Measurements from ENCODE around the gene DSCAML1.
"Not testable (repeated sequence)": the region's sequence is repeated elsewhere in the genome, so short reads cannot be mapped to it uniquely, and the experiment has no call there.

Gene DSCAML1

DNA sequence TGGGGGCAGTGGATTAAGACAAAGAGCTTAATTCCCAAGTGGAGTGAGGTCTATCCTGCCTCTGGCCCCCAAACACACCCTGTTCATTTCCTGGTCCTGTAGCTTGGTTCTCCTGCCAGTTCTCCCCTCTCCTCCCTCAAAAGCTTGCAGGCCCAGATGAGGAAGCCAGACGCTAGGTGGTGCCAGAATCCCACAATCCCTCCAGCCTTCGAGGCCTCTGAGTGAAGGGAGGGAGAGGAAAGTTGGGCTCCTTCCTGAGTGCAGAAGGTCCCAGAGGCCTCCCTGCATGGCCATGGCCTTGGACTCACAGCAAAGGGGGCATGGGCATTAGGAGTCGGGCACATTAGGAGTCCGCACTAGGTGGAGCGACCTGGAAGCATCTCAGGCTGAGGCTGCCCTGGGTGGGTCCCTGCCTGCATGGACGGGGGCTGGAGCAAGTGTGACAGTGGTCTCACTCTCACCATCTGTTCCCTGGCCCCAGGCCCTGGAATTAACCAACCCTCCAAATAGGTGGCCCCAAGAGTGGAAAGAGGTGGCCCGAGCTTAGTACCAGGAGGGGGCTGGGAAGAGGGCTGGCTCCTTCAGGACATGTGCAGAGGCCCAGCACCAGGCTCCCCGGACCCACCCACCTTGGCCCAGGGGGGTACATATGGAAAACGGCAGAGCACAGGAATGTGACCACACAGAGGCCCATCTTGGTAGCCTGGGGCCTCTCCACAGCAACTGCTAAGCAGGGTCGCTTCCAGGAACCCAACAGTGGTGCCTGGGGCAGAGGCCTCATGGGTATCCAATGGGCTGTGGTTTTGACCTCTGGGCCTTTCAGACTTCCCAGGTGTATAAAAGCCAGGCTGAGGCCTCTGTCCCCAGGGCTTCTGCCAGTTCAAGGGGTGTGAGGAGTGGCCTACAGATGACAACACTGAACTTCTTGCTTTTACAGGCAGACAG is 22.4 kb upstream of the DSCAML1 start:
- DNase-seq, result peak; percentile 69

DNA sequence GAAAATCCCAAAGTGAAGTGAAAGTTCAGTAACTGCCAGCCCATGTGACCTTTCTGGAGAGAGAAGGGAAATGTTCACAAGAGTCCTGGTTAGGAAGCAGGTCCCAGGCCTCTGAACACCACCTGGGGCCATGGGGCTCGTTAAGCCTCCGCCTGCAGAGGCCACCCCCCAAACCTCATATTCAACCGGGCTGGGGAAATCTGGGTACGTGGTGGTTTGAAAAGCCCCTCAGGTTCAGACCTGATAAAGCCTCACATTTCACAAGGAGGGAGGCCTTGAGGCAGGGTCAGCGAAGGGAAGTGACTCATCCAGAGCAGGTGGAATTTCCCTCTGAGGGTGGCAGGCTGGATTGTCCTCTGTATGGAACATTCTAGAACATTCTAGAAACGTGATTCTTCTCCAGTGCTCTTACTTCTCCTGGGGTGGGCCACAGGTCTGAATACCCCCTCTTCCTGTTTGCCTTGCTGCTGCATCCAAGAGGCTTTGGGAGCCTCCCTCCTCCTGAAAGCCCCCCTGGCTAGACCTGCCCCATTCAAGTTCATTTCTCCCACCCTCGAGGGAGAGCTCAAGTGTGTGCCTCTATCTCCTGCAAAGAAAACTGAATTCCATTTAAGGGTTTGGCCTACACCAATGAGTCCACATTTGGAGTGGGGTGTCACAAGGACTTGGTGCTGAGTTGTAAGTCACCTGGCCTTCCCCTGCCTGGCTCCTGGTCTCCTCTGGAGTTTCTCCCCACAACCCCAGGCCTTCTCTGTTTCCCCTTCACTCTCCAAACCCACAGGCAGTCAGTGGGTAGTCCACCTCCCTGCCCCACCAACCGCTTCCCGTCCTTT is 21.2 kb upstream of the DSCAML1 start:
- peak; percentile 16 for DNase-seq

DNA sequence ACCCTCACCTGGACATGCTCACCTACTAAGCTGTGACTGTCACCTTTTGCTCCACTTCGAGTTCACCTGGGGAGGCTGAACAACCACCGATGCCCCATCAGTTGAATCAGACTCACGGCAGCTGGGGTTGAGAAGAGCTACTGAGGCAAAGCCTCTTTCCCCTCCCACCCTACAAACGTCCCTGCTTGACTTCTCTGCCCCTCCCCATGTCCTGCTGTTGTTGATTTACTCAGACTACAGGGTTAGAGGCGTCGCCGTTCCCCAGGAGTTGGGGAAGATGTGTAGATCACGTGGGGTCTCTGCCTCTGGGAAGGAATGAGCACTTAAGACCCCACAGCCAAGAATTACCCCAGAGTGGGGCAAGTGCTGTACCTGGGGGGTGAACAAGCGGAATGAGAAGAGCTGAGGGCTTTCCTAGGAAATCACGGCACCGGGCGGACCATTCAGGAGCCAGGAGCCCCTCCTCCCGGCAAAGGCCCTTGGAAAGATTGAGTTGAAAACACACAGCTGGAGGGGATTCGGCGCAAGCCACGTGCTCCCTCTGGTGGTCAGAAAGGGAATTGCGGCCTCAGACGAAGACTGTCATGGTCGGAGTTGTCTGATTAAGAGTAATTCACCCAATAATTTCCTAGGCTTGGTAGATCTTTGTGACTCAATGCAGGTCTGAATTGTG is 20.5 kb upstream of the DSCAML1 start:
- DNase-seq, result peak; percentile 75

- DNase-seq, result no peak
Observed at GRCh38 chr11:117816846-117817367, 19.9 kb upstream of the DSCAML1 start.

DNA sequence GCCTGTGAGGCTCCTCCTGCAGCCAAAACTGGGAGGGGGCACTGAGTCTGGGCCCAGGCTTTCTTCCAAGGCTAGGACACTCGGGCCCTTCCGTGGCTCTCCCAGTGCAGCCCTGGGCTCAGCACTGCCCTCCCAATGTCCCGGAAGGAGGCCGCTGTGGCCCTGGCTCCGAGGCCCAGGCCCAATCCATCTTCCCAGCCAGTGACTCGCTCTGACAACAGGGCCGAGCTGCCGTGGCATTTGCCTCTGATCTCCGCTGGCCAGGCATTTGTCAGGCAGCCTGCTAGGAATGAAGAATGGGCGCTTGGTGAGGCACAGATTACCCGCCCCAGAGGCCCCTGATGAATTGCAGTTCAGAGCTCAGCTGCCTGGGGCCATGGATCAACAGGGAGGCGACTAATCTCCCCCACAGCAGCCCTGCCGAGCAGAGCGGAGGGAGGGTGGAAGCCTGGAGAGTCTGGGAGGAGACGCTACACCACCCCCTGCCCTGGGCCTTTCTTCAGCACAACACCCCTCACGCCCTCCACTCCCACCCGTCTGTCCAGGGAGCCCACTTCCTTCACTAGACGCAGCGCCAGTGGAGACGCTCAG is 19.2 kb upstream of the DSCAML1 start:
- peak; percentile 69 for DNase-seq

DNA sequence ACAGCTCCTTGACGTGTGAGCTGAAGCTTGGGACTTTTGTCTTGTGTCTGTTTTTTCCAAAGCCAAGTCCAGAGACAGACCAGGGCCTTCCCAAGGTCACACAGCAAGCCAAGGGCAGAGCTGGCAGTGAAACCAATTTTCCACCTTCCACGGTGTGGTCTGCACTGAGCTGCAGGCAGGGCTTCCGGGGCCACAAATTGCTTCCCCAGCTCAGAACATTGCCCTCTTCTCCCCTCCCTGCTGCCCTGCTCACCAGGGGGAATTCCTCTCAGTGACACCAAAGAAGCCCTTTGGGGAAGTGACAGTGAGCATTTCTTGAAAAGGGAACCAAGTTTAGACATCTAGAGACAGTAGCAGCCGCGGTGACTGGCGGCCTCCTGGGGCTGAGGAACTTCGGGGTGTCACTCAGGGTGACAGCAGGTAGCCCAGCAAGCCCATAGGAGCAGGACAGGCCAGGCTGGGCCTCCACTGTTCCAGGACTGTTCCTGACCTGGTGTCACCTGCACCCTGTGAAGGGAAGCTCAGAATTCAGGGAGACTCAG is 18.3 kb upstream of the DSCAML1 start:
- no peak for DNase-seq

GRCh38 chr11:117814766-117815261 is 17.8 kb upstream of the DSCAML1 start:
- DNase-seq, result peak; percentile 40

DNA sequence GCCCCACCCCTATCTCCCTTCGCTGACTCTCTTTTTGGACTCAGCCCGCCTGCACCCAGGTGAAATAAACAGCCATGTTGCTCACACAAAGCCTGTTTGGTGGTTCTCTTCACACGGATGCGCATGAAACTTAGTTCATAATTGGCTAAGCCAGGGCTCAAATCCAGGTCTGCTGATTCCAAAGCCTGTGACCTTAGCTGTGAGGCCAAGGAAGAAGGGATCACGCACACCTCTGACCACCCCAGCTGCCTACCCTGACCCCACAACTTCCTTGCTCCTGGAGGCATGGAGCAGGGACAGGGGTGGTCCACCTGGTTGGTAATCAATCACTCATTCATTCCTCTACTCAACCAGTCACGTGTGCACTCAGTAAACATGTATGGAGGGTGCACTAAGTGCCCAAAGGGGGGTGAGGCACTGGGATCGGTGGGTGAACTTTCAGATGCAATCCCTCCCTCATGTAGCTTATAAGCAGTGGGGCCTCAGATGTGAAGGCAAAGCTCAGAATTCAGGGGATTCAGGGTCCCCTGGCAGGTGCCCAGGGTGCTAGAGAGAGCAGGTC is 17.3 kb upstream of the DSCAML1 start:
- no peak for DNase-seq

GRCh38 chr11:117810056-117810451 is 13.0 kb upstream of the DSCAML1 start:
- not testable (repeated sequence) for DNase-seq

- peak; percentile 35 for DNase-seq
Observed at GRCh38 chr11:117809236-117810055, 12.4 kb upstream of the DSCAML1 start.

- no peak for DNase-seq
Observed at GRCh38 chr11:117808784-117809183, 11.8 kb upstream of the DSCAML1 start.

DNA sequence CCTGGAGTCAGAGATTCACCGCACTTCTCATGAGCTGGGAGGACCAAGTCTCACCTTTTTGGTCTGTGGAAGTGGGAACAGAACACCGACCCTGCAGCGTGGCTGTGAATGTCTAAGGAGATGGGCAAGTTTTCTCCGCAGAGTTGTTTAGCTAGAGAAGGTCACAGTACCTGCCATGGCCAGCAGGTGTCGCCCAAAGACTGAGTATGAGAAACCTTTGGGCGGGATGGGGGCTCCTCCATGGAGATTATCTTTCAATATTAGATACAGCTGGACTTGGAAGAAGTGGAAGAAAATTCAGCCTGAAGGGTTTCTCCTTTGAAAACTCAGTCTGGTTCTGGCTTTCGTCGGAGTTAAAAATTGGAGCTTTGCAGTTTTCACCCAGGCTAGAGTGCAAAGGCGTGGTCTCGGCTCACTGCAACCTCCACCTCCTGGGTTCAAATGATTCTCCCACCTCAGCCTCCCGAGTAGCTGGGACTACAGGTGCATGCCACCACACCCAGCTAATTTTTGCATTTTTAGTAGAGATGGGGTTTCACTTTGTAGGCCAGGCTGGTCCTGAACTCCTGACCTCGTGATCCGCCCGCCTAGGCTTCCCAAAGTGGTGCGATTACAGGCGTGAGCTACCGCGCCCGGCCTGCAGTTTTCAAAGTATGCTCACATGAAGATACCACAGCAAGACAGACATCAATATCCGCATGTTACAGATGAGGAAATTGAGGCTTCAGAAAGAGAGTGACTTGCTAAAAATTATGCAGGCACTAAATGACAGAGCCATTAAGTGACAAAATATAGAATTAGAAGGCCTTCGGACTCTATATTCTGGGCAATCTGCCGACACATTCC is 10.7 kb upstream of the DSCAML1 start:
- DNase-seq, result peak; percentile 54

GRCh38 chr11:117806846-117807245 is 9.8 kb upstream of the DSCAML1 start:
- no peak for DNase-seq

DNA sequence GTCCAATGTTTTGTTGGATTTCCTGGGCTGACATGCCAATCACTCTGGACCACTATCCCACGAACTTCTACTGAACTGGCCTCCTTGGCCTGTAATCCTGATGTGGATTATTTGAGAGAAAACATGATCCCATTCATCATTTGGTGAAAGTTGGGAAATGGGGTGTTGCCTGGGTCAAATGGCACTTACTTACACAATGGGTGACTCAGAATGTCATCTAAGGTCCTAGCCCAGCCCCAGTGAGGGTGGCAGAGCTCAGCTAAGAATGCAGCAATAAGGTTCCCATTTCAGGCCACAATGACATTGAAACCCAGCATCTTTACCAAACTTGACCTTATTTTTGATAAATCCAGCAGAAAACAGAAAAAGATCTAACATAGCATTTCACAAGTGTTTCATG is 8.0 kb upstream of the DSCAML1 start:
- DNase-seq, result no peak

DNA sequence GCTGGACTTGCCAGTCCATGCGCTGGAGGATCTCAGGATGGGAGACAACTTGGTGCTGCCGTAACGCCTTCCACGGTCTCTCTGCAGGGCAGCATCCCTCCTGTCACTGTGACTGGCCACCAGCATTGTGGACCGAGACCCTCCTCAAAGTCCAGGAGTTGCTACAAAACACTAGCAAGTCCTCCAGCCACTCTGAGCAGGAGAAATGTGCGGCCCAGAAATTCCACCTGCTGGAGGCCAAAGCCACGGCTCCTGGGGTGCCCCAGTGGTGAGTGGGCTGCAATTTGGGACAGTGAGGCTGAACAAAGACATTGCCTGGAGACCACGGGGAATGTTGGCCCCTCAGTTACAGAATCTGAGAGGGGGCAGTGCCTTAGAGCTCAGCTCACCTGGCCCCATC is 6.9 kb upstream of the DSCAML1 start:
- DNase-seq, result no peak

DNA sequence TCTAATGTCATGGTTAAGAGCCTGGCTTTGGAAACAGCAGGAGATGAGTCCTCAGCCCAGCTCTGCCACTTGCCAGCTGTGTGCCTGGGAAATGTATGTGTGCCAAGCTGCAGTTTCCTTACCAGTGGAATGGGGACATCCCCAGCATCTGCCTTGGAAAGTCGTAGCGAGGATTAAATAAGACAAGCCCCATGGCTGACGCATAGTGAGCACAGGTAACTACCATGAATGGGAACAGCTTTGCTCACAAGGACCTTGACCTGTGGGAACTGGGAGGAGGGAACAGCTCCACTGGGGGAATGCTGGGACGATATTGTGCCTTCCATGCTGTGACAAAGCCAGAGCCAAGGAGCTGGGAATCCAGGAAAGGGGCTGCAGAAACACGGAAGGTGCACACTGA is 2.6 kb upstream of the DSCAML1 start:
- DNase-seq, result no peak

DNA sequence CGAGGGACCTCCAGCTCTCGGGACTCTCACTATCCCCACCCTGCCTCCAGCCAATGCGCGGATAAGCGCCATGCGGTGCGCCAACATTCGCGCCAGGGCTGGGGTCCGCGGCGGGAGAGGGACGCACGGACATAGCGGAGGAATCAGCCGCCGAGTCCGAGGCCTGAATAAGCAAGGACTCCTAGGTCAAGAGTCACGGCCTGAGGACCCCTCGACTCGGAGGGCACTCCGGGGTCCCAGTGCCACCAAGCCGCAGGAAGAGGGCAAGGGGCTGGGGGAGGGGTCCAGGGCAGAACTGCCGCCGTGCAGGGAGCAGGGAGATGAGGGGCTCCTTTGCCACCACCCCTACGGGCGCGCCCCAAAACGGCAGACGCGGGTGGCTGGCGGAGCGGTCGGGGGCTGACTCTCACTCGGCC is 552 bp downstream of the DSCAML1 start:
- no peak for DNase-seq

- DNase-seq, result no peak
Observed at GRCh38 chr11:117795638-117796455, 1.2 kb downstream of the DSCAML1 start.
